Activated CD4-positive, alpha-beta T cell treated with anti-CD3 and anti-CD28 coated beads, Interleukin-2, Interleukin-4, amounts not matched to agents 100 ng/mL and 50 ng/mL, durations not matched to agents 16 hours and 8 hours (primary cell): ENCODE data around the gene PIP4K2B.
A peak's percentile ranks its signal among the peaks of the same experiment; 100 is the strongest.
"Not testable (repeated sequence)": the region's sequence is repeated elsewhere in the genome, so short reads cannot be mapped to it uniquely, and the experiment has no call there.

Experiments
- DNase-seq: peaks from one replicate; pipeline ENCODE4 v3.0.0-alpha.2; 2020; ENCODE audit warnings: low spot score

Gene PIP4K2B

GRCh38 chr17:38729368-38729885 is 69.9 kb downstream of the PIP4K2B start:
- DNase-seq = no peak

DNA sequence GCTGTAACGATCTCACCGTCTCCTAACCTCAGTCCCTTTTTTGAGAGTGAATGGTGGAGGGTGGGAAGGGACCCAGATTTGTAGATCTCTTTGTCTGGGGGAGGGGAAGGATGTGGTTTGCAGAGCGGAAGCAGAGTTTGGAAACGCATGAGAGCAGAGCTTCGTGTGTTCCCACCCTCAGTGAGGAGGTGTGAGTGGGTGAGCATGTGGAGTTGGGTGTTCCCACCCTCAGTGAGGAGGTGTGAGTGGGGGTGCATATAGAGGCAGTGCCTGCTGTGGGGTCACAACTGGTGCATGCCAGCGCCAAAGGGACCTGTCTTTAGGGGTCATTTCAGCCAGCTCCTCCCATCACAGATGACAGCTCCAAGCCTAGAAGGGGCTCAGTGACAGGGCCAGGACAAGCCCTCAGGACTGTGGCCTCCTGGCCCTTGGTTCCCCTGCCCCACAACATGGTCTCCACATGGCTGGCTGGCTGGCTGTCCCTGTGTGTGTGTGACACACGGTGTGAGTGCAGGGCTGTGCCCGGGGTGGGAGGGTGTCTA is 71.0 kb downstream of the PIP4K2B start:
- DNase-seq = peak; percentile 75

DNA sequence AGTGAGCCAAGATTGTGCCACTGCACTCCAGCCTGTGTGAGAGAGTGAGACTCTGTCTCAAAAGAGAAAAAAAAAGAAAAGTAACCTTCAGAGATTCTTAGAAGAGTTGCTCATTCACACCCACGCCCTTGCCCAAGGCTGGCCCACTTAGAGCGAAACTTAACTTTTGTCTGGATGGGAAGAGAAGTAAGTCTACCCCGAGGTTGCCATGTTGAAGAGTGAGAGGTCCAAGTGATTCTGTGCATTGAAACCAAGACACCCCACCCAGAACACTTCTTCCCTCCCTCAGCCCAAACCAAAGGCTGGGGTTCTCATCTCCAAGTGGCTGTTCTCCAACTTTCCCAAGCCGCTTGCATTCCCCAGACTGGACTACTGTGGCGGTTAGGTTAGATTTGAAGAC is 71.6 kb downstream of the PIP4K2B start:
- DNase-seq = peak; percentile 83

GRCh38 chr17:38726145-38726544 is 73.2 kb downstream of the PIP4K2B start:
- DNase-seq = not testable (repeated sequence)

- no peak for DNase-seq
Observed at GRCh38 chr17:38725066-38725465, 74.3 kb downstream of the PIP4K2B start.

DNA sequence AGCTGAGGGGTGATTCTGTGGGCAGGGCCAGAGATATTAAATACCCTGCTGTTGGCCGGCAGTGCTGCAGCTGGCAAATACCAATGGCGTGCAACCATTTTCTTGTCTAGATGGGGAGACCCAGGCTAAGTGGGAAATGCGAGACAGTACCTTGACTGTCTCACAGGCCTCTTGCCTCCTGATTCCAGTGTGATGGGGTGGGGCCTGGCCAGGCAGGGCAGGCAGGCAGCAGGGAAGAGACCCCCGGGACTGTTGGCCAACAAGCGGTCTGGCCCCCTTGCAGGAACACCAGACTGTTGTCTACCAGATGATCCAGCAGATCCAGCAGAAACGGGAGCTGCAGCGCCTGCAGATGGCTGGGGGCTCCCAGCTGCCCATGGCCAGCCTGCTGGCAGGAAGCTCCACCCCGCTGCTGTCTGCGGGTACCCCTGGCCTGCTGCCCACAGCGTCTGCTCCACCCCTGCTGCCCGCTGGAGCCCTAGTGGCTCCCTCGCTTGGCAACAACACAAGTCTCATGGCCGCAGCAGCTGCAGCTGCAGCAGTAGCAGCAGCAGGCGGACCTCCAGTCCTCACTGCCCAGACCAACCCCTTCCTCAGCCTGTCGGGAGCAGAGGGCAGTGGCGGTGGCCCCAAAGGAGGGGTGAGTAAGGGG is 74.9 kb downstream of the PIP4K2B start:
- DNase-seq = no peak

DNA sequence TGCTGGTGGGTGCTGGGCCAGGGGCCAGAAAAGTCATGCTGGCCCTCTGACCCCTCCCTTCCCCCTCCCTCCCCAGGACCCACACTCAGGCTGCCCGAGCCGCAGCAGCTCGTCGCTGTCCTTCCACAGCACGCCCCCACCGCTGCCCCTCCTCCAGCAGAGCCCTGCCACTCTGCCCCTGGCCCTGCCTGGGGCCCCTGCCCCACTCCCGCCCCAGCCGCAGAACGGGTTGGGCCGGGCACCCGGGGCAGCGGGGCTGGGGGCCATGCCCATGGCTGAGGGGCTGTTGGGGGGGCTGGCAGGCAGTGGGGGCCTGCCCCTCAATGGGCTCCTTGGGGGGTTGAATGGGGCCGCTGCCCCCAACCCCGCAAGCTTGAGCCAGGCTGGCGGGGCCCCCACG is 77.6 kb downstream of the PIP4K2B start:
- no peak for DNase-seq

GRCh38 chr17:38720941-38721340 is 78.4 kb downstream of the PIP4K2B start:
- DNase-seq = no peak

DNA sequence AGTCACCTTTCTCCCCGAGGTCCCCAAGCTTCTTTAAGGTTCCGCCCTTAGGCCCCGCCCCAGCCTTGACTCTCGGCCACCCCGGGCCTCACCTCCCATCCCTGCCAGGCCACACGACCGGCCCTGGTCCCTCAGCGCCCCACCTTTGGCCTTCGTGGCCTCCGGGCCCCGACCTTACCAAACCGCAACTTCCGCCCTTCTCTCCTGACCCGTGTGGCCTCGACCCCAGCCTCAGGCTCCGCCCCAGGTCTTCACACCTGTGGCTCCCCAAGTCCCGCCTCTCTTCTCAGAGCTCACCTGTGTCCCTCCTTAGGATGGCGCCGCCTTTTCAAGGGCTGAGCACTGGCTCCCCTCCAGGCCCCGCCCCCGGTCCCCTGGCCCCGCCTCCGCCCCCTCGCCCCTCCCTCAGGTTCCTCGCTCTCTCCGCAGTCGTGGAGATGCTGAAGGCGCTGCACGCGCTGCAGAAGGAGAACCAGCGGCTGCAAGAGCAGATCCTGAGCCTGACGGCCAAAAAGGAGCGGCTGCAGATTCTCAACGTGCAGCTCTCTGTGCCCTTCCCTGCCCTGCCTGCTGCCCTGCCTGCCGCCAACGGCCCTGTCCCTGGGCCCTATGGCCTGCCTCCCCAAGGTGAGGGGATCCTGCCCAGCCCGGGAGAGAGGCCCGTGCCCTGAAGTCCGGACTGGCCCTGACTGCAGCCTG is 79.3 kb downstream of the PIP4K2B start:
- no peak for DNase-seq

GRCh38 chr17:38719289-38719942 is 79.9 kb downstream of the PIP4K2B start:
- DNase-seq = no peak

- DNase-seq = no peak
Observed at GRCh38 chr17:38717139-38717745, 82.1 kb downstream of the PIP4K2B start.

- no peak for DNase-seq
Observed at GRCh38 chr17:38716368-38717005, 82.9 kb downstream of the PIP4K2B start.
